HL-60/S4 (cell line): ENCODE results near the gene HIBCH.
"Not testable (repeated sequence)": the region's sequence is repeated elsewhere in the genome, so short reads cannot be mapped to it uniquely, and the experiment has no call there.

Experiments
- in situ Hi-C: fragments of 300-500 bp; cut with MboI; formaldehyde crosslinking; loops from 2 replicates; pipeline ENCODE4 v1.14.3; 2022; ENCODE audit warnings: low sequenced_read_pairs

The HIBCH gene

DNA sequence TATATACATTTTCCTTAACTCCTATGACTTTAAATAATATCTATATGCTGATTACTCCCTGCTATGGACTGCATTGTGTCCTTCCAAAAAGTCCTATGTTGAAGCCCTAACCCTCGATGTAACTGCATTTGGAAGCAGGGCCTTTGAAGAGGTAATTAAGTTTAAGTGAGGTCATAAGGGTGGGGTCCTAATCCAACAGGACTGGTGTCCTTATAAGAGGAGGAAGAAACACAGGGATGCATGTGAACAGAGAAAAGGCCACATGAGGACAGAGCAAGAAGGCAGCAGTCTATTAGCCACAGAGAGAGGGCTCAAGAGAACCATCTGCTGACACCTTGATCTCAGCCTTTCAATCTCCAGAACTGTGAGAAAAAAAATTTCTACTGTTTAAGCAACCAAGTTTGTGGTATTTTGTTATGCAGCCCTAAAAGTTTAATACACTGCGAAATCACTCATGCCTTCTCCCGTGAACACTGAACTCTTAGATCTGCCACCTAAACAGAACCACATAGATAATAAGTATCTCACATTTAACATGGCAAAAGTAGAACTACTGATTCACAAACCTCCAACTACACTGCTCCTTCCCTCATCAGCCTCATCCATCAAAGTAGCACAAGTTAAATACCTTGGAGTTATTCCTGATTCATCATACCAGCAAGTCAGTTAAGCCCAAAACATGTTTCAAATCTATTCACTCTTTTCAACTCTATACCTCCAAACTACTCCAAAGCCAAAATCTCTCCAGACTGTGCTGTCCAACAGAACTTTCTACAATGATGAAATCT lies 65.4 kb downstream of the HIBCH start:
- in situ Hi-C loops = no loop called here

DNA sequence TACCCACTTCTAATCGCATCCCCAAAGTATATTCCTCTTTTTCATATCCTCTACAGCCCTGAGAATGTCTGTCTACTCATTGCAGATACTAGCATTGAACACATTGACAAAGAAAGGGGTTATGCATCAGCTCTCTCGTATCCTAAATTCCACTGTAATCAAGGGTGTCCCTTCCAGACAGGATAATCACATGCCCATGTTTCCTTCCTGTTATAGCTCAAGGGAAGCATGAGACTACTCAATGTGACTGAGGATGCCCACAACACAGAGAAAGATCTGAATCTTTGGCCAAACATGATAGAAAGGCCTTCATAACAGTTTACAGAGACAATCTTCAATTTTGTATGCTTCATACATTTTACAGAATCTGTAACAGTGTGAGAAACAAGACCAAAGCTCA lies 69.2 kb downstream of the HIBCH start:
- in situ Hi-C loops = no loop called here

DNA sequence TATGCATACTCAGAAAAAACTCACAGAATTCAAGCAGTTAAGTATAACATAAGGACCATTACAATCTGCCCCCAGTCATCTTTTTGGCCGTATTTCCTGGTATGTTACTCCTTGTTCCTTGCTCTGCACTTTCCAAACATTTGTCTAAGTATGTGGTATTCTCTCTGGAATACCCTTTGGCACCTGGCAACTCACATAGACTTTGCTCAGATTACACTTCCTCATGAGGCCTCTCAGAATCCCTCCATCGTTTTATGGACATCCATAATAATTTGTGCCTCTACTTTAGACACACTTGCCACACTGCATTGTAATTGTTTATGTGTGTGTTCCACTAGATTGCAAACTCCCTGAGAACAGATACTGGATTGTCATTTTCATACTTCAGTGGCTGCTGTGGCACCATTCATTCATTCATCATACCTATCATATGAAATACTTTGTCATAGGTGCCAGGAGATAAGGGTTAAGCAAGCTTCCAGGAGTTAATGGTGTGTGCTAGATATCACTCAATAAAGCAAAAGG lies 84.0 kb downstream of the HIBCH start:
- in situ Hi-C loops = no loop called here

DNA sequence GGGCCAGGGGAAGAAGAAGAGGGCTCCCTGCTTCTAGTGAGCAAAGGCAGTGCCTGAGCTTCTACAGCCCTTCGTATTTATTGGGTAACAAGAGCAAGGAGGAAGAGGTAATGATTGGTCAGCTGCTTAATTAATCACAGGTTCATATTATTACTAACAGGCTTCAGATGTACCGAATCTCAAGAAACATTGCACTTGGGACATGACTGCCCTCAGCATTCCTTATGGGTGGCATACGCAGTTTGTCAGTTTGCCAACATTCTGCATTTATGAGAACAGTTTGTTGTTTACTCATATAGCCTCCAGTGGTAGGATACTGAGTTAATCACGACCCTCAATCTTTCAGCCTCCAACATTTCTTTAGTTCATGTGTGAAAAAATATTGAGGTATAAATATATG lies 84.5 kb downstream of the HIBCH start:
- in situ Hi-C loops = no loop called here

DNA sequence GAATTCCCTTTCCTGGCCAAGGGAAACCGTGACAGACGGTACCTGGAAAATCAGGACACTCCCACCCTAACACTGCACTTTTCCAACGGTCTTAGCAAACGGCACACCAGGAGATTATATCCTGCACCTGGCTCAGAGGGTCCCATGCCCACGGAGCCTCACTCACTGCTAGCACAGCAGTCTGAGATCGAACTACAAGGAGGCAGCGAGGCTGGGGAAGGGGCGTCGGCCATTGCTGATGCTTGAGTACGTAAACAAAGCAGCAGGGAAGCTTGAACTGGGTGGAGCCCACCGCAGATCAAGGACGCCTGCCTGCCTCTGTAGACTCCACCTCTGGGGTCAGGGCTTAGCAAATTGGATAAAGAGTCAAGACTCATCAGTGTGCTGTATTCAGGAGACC lies 95.6 kb downstream of the HIBCH start:
- in situ Hi-C loops = not testable (repeated sequence)

DNA sequence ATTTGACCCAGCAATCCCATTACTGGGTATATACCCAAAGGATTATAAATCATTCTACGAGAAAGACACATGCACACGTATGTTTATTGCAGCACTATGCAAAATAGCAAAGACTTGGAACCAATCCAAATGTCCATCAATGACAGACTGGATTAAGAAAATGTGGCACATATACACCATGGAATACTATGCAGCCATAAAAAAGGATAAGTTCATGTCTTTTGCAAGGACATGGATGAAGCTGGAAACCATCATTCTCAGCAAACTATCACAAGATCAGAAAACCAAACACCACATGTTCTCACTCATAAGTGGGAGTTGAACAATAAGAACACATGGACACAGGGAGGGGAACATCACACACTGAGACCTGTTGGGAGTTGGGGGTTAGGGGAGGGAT lies 96.9 kb downstream of the HIBCH start:
- in situ Hi-C loops = not testable (repeated sequence)

DNA sequence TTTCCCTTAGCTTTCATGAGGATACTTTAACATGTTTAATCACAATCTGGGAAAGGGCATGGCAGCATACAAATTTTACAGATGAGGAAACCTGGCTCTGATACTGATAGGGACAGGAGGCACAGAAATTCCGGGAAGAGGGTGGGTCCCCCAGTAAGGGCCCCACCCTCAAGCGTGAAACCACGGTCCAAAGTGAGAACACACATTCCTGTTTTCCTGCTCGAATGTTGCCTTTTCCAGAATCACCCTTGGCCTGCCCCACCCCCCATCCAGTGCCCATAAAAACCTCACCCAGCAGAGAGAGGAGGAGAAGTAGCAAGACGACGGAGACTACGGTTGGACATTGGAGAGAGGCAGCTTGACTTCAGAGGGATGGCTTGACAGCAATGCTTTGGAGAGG lies 98.2 kb downstream of the HIBCH start:
- in situ Hi-C loops = no loop called here

DNA sequence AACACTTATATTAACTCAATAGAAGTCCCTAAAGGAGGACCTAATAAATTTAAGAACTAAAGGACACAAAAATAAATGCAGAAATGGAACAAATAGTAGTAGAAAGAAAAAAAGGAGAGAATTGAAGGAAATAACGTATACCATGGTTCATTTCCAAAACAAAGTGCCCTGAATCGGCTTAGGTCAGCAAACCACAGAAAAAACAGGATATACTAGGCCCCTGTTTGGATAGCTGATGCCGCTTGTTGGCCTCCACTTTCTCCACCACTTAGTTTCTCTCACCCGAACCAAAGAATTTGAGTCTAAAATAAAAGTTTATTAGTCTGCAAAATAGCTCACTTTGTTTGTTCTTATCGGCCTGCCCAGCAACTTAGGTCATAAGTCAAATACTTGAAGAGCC lies 100.4 kb downstream of the HIBCH start:
- in situ Hi-C loops = no loop called here

DNA sequence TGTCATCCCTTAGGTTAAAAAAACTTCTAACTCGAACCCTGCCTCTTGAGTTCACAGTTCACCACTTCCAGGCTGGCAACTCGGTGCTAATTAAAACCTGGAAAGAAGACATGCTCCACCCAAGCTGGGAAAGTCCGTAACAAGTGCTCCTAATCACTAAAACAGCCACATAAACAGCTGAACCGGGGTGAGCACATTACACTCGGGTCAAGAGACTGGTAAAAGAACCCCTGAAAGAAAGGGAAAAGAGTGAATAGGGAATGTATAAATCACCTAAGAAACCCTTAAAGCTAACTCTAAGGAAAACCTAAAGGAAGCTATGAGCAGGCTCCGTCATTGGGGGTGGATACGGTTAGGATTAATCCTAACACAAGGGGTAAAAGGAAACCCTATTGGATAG lies 102.0 kb downstream of the HIBCH start:
- in situ Hi-C loops = no loop called here

DNA sequence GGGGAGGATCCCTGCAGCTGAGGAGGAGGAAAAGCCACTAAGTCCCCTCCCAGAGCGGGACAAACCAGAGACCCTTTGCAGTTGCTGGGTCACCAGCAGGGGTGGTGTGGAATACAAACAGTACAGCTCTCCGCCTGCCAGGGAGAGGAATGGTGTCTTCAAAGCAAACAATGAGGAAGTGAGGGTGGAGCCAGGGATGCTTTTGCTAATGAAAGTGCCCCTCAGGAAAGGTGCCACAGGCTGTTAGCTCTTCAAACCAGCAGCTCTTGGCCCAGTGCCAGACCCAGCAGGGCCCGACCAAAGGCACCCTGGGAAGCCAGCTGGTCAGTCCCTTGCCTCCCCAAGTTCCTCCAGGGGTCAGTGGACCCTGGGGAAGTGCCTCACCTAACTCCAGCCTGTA lies 102.8 kb downstream of the HIBCH start:
- in situ Hi-C loops = no loop called here

DNA sequence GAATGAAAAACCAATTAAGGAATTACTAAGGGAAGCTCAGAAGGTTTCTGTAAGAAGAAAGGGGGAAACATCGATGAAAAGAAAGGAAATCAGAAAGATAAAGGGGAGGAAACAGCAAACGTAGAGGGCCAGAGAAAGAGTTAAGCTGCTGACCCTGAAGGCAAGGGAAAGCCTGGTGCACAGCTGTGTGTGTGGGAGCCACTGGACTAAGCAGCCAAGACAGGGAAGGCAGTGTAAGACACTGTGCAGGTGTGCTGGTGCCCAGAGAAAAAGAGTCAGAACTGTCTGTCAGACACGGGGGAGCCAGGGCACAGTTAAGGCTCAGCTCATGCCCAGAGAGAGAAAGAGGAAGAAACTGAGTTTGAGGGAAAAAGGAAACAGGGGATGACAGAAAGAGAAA lies 104.0 kb downstream of the HIBCH start:
- in situ Hi-C loops = no loop called here

DNA sequence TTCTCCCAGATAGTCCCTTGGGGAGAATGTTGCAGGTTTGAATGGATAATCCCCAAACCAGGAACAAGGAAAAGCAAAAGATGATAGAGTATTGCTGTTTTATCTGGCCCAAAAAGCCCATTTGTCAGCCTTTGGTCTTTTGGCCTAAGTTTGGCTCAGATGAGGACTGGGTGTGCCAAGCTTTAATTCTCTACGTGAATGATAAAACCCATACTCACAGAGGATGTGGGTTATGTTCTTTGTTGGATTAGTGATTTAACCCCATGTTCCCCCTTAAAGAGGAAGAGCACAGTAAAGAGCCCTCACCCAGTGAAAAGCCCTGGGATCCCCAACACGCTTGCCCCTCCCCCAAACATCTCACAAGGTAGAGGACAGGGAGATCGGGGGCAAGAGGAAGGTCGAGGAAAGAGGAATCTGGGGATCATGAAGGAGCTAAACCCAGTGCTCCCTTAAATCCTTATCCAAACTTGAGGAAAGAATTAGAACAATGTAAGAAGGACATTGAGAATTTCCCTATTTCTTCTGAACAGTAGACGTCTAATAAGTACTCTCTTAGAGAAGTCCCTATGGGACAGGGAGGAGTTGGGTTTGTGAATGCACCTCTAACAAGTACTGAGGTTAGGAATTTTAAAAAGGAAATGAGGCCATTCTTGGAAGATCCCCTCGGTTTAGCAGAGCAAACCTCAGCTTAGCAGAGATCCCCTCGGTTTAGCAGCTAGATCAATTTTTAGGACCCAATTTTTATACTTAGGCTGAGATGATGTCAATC lies 105.0 kb downstream of the HIBCH start:
- in situ Hi-C loops = no loop called here

DNA sequence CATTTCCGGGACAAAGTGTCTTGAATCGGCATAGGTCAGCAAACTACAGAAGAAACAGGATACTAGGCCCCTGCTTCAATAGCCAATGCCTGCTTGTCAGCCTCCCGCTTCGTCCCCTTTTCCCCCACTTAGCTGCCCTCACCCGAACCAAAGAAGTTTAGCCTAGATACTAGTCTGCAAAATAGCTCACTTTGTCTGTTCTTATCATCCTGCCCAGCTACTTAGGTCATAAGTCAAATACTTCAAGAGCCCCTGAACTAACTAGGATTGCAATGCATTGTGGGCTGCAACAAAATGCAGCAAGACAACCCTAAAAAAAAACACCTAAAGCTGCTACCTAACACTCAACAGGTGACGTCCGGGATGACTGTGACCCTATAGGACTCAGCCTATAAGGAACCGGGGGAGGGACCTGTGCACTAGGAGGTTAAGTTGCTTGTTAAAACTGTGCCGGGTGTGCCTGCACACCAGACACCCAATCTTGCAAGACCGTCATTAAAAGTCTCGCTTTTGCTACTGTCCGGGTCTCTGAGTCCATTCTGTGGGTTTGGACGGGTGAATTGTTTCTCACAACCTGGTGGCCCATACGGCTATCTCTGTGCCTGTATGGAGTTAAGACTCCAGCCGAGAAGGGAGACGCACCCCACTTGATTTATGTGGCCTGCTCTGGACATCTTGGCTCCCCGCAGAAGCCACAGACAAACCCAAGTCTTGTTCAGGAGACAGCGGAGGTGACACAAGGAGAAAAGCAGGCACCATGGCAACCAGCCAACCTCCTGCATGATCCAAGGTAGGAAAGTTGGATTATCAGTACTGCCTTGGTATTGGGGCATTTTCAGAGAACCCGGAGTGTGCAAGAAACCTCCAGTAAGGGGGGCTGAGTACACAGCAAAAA lies 105.9 kb downstream of the HIBCH start:
- in situ Hi-C loops = no loop called here

DNA sequence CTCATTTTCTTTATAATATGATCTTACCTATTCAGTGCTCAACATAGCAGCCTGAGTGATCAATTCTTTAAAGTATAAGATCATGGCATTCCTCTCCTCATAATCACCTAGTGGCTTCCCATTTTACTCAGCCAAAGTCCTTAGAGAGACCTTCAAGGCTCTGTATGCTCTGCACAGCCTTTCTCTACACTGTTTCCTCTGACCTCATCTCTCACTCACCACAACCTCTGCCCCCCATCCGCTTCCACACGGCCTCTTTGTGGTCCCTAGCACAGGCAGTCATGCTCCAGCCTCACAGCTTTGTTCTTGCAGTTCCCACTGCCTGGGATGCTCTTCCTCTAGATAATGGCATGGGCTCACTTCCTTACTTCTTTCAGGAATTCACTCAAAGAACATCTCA lies 109.2 kb downstream of the HIBCH start:
- in situ Hi-C loops = no loop called here

DNA sequence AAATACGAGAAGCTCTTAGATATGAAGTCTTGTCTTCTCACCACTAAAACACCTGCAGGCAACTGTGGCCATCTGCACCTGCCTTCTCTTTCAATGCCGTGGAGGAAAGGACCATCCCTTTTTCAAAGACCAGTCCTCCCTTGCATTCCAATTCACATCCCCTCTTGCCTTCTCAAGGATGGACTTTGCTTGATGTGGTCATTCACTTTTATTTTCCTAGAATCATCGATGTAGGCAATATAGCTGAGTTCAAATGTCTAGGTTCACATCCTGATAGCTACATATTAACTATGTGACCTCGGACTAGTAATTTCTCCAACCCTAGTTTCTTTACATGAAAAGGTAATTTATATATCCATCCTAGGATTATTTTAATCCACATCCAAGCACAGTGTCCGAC lies 110.1 kb downstream of the HIBCH start:
- in situ Hi-C loops = no loop called here

DNA sequence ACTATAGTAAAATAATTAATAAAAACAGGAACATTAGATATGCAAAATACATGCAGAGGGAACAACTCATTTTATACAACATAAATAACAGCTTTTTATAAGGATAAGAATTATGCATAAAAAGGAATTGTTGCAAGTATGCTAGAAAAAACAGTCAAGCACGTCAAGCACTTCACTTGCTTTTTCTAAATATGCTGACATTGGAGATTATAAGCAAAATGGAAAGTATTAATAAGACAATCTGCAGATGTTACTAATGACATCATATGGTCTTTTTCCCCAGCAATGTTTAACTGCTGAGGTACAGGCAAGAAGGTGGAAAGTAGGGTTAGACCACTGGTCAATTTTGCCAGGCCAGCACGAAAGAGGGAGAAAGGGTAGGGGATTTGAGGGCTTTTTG lies 111.7 kb downstream of the HIBCH start:
- in situ Hi-C loops = no loop called here

DNA sequence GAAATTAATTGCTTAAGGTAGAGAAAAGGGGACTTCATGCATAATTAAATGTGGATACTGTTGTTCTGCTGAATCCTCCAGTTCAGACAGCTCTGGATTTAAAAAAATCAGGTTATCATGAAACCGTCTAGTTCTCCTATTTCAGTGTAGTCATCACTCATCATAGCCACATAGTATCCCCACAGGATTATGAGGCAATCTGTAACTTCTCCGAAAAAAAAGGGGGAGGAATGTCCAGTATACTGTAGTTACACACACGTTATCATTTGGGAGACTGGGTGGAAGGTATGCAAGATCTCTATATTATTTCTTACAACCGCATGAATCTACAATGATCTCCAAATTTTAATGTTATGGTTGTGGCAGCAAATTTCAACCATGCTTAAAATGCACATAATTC lies 114.0 kb downstream of the HIBCH start:
- in situ Hi-C loops = no loop called here

DNA sequence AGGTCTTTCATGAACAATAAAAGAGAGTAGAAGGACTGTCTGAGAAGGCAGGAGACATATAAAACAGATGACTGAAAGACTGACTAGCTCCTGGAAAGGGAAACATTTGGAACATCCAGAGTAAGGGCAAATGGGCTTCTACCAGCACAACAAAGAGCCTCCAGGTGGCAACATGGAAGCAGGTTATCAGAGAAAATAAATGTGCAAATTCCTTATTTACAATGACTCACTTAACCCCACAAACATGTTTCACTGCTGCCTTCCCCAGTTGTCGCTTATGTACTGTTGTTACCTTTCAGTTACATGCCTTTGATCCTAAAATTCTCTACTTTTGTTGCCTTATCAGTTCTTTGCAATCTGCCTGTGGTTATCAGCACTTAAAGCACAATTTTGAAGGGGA lies 117.0 kb downstream of the HIBCH start:
- in situ Hi-C loops = no loop called here

DNA sequence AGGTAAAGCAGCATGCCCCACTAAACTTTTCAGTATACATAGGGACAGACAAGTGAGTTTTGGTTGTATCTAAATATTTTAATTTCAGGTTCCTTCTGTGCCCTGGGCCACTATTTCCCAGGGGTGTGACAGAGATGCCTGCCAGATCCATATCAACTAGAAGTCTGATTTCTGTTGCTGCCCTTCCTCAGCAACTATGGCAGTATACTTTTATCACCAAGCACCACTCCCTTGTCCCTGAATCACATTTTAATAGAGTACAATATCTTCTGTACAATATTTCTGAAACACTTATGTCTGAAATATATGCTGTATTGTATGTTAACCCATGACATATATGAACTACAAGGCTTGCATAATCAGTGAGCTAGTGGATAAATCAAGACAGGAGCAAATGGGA lies 117.6 kb downstream of the HIBCH start:
- in situ Hi-C loops = no loop called here

DNA sequence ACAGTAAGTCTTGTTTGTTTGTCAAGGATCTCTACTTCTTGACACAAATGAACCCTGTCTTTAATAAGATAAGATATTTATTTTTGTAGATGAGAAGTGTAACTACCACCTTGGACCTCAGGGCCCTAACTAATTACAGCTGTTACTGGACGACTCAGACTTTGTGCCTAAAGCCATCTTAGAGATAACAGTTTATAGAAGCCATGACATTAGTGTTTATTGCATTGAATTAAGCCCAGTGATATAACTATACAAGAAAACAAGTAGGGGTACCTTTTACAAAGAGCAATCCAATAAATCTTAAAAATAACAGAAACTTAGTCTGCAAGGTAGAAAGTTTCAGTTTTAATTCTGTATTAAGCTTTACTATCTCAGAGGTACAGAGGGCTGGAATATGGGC lies 119.0 kb downstream of the HIBCH start:
- in situ Hi-C loops = no loop called here

DNA sequence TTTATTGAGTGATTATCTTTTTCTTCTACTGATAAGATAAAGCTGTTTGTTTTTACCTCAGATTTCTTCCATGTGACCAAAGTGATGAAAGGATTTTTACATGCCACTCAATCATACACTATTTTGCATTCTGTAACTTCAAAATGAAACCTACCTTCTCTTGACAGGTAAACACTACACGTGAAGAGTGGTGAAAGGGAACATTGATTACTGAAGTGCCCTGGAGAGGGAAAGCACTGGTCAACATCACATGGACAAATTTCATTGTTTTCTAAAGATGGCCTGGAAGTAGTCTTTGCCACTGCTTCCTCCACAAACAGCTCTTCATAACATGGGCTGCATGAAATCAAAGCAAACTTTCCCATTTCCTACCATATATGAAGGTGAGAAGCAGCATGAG lies 120.1 kb downstream of the HIBCH start:
- in situ Hi-C loops = no loop called here
